HG03159 (cell line): ENCODE data around the gene MED16.
"Not testable (repeated sequence)": the region's sequence is repeated elsewhere in the genome, so short reads cannot be mapped to it uniquely, and the experiment has no call there.

Experiments
- ATAC-seq: cut with Tn5 transposase; IDR thresholded peaks from one replicate; pipeline ENCODE4 v1.9.1; 2021; ENCODE audit warnings: mild to moderate bottlenecking, moderate library complexity; ENCODE audit not compliant: unreplicated experiment

Gene MED16

GRCh38 chr19:840519-841206, 52.3 kb downstream of the MED16 start, which contains the start of gene PRTN3:
Gene PRTN3, plus strand, starts transcription at chr19:840999. Its CDS starts 10 bp downstream, at chr19:841009.
- no peak for ATAC-seq

- no peak for ATAC-seq
Observed at GRCh38 chr19:835210-835810, 57.7 kb downstream of the MED16 start.

- ATAC-seq: no peak
Observed at GRCh38 chr19:834216-834615, 58.8 kb downstream of the MED16 start.

GRCh38 chr19:831407-832369, 61.3 kb downstream of the MED16 start:
- ATAC-seq: no peak

GRCh38 chr19:829129-829758, 63.7 kb downstream of the MED16 start:
- ATAC-seq: no peak

- no peak for ATAC-seq
Observed at GRCh38 chr19:827710-828321, 65.2 kb downstream of the MED16 start, which contains the start of gene AZU1. Gene AZU1, plus strand, starts transcription at chr19:827837. Its CDS starts 10 bp downstream, at chr19:827847.

GRCh38 chr19:827314-827709, 65.7 kb downstream of the MED16 start:
- ATAC-seq: no peak

- ATAC-seq: no peak
Observed at GRCh38 chr19:825897-826644, 66.9 kb downstream of the MED16 start.

GRCh38 chr19:824885-825284, 68.1 kb downstream of the MED16 start:
- no peak for ATAC-seq

GRCh38 chr19:823565-824121, 69.3 kb downstream of the MED16 start:
- ATAC-seq: no peak

GRCh38 chr19:821825-822503, 71.0 kb downstream of the MED16 start, which contains the start of gene PLPPR3:
Gene PLPPR3, minus strand, starts transcription at chr19:821955. Its CDS starts 396 bp downstream, at chr19:821559.
- no peak for ATAC-seq

GRCh38 chr19:821231-821824, 71.7 kb downstream of the MED16 start:
- ATAC-seq: no peak

GRCh38 chr19:820212-820611, 72.8 kb downstream of the MED16 start:
- ATAC-seq: not testable (repeated sequence)
